ENCODE data around the gene NR2F6.

NR2F6 gene

GRCh38 chr19:17209126-17210036 is 36.3 kb downstream of the NR2F6 start:
- TF ChIP-seq, protein P1, sequence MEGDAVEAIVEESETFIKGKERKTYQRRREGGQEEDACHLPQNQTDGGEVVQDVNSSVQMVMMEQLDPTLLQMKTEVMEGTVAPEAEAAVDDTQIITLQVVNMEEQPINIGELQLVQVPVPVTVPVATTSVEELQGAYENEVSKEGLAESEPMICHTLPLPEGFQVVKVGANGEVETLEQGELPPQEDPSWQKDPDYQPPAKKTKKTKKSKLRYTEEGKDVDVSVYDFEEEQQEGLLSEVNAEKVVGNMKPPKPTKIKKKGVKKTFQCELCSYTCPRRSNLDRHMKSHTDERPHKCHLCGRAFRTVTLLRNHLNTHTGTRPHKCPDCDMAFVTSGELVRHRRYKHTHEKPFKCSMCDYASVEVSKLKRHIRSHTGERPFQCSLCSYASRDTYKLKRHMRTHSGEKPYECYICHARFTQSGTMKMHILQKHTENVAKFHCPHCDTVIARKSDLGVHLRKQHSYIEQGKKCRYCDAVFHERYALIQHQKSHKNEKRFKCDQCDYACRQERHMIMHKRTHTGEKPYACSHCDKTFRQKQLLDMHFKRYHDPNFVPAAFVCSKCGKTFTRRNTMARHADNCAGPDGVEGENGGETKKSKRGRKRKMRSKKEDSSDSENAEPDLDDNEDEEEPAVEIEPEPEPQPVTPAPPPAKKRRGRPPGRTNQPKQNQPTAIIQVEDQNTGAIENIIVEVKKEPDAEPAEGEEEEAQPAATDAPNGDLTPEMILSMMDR (conservative IDR thresholded peaks at IDR 0.05; ENCODE audit: low read depth), result no peak
- DNase-seq (ENCODE audit: low spot score), result peak; percentile 51
- ChIA-PET POLR2A (ENCODE audit: low non-redundant PET) (no interaction called here), CTCF (interaction anchor here (0.6 kb wide), 2 partner anchors 29 to 640 kb away, joined by 3 to 5 read pairs; no protein-coding TSS in a partner anchor)
- H3K27ac ChIP-seq, result peak overlapping the region; percentile 60

GRCh38 chr19:17206736-17207581 is 38.8 kb downstream of the NR2F6 start:
- POLR2A ChIA-PET (ENCODE audit: low non-redundant PET), result interaction anchor here (0.7 kb wide), 1 partner anchor 27 kb away, joined by 5 read pairs; no protein-coding TSS in a partner anchor
- no peak overlapping the region for H3K27ac ChIP-seq
- TF ChIP-seq, protein P1 (conservative IDR thresholded peaks at IDR 0.05; ENCODE audit: low read depth), result no peak
- DNase-seq (ENCODE audit: low spot score), result no peak
- CTCF ChIA-PET, result interaction anchor here (0.6 kb wide), 1 partner anchor 75 kb away, joined by 6 read pairs; no protein-coding TSS in a partner anchor

- TF ChIP-seq, protein P1 (conservative IDR thresholded peaks at IDR 0.05; ENCODE audit: low read depth), result peak; percentile 61
- DNase-seq (ENCODE audit: low spot score), result peak; percentile 38
- H3K27ac ChIP-seq, result 0 out of 2 replicates have a peak overlapping the region, but pooled peaks have one; percentile 10
- ChIA-PET CTCF (interaction anchor here (0.5 to 1.2 kb wide), 2 partner anchors 9 to 183 kb away, joined by 3 read pairs; no protein-coding TSS in a partner anchor), POLR2A (ENCODE audit: low non-redundant PET) (no interaction called here)
Observed at GRCh38 chr19:17205237-17206140, 40.2 kb downstream of the NR2F6 start.

DNA sequence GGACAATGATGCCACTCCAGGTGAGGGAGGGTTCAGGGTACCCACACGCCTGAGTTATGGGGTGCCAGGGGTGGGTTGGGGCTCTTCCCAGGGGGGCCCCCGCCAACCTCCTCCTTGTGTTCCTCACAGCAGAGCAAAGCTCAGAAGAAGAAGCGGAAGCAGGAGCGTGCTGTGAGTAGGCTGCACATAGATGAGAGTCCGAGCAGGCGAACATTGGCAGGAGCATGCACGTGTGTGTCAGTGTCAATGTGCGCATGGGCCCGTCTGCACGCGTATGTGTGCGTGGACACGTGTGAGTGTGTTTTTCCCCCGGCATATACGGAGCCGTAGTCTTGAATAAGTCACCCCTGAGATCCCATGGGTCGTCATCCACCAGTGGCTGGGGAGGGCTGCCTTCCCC is 43.0 kb downstream of the NR2F6 start:
- CTCF ChIA-PET, result no interaction called here
- TF ChIP-seq, protein P1 (conservative IDR thresholded peaks at IDR 0.05; ENCODE audit: low read depth), result no peak
- DNase-seq (ENCODE audit: low spot score), result no peak
- H3K27ac ChIP-seq, result no peak overlapping the region
- POLR2A ChIA-PET (ENCODE audit: low non-redundant PET), result no interaction called here

DNA sequence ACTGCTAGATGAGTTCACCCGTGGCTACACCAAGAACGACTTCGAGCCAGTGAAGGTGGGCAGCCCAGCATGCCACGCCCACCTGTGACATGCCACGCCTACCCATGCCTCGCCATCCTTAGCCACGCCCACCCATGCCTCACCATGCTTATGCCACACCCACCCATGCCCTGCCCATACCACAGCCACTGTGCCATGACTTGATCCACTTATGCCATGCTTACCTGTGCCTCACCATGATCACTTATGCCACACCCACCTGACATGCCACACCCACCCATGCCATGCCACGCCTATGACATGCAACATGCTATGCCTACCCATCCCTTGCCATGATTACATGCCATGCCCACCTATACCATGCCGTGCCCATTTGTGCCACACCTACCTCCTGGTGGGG is 43.5 kb downstream of the NR2F6 start:
- CTCF ChIA-PET, result no interaction called here
- DNase-seq (ENCODE audit: low spot score), result peak; percentile 58

More for the DNA sequence above, 43.5 kb downstream of the NR2F6 start:
- TF ChIP-seq, protein P1 (conservative IDR thresholded peaks at IDR 0.05; ENCODE audit: low read depth), result no peak
- H3K27ac ChIP-seq, result no peak overlapping the region
- POLR2A ChIA-PET (ENCODE audit: low non-redundant PET), result no interaction called here

All from RWPE1 (cell line).